NCI-H774 (cell line): ENCODE data around the gene ISCU.
"Not testable (repeated sequence)": the region's sequence is repeated elsewhere in the genome, so short reads cannot be mapped to it uniquely, and the experiment has no call there.

Experiments
- DNase-seq: peaks from one replicate; lab custom pipeline; 2025; lab: John Stamatoyannopoulos, UW

ISCU gene

GRCh38 chr12:108570743-108571608 lies 8.6 kb downstream of the ISCU start:
- no peak for DNase-seq

- no peak for DNase-seq
Measured at GRCh38 chr12:108571609-108572165, 9.3 kb downstream of the ISCU start.

- DNase-seq, result no peak
Measured at GRCh38 chr12:108572166-108572790, 9.9 kb downstream of the ISCU start.

GRCh38 chr12:108573317-108573716 lies 10.9 kb downstream of the ISCU start:
- DNase-seq, result no peak

GRCh38 chr12:108574276-108574675 lies 11.9 kb downstream of the ISCU start:
- not testable (repeated sequence) for DNase-seq

GRCh38 chr12:108575199-108575912 lies 13.0 kb downstream of the ISCU start:
- no peak for DNase-seq

- DNase-seq, result no peak
Measured at GRCh38 chr12:108576660-108577234, 14.4 kb downstream of the ISCU start.

GRCh38 chr12:108577458-108577857 lies 15.1 kb downstream of the ISCU start:
- no peak for DNase-seq

- DNase-seq, result no peak
Measured at GRCh38 chr12:108578264-108578663, 15.9 kb downstream of the ISCU start.

- DNase-seq, result no peak
Measured at GRCh38 chr12:108578813-108579212, 16.4 kb downstream of the ISCU start.

GRCh38 chr12:108580531-108580930 lies 18.1 kb downstream of the ISCU start:
- DNase-seq, result no peak

- DNase-seq, result no peak
Measured at GRCh38 chr12:108581311-108582227, 19.2 kb downstream of the ISCU start.

- DNase-seq, result no peak
Measured at GRCh38 chr12:108582509-108582908, 20.1 kb downstream of the ISCU start.

- DNase-seq, result no peak
Measured at GRCh38 chr12:108582978-108583770, 20.8 kb downstream of the ISCU start.

GRCh38 chr12:108583991-108584390 lies 21.6 kb downstream of the ISCU start:
- DNase-seq, result no peak

- no peak for DNase-seq
Measured at GRCh38 chr12:108584456-108585065, 22.2 kb downstream of the ISCU start.

- DNase-seq, result no peak
Measured at GRCh38 chr12:108585864-108586263, 23.5 kb downstream of the ISCU start.

- no peak for DNase-seq
Measured at GRCh38 chr12:108586306-108586705, 23.9 kb downstream of the ISCU start.

GRCh38 chr12:108587826-108588225 lies 25.4 kb downstream of the ISCU start:
- DNase-seq, result no peak
